A673 (cell line): ENCODE measurements around the gene ST7L.

Experiments
- EZH2 ChIP-seq: fragments of 200-600 bp; sonication (generic); IDR thresholded peaks from 2 replicates; pipeline ENCODE4 v1.6.1; 2017; ENCODE audit warnings: borderline replicate concordance, low read depth, mild to moderate bottlenecking, mixed read lengths, antibody characterized with exemption, low read length; ENCODE audit not compliant: poor library complexity, severe bottlenecking
- TF ChIP-seq, protein P1 (sequence below): fragments of 300-800, 200-600 bp; sonication (generic); conservative IDR thresholded peaks from 2 replicates; pipeline ENCODE4 v1.5.1; 2017; ENCODE audit warnings: low read depth, mild to moderate bottlenecking, antibody characterized with exemption, low read length, moderate library complexity, mixed read lengths

DNA sequence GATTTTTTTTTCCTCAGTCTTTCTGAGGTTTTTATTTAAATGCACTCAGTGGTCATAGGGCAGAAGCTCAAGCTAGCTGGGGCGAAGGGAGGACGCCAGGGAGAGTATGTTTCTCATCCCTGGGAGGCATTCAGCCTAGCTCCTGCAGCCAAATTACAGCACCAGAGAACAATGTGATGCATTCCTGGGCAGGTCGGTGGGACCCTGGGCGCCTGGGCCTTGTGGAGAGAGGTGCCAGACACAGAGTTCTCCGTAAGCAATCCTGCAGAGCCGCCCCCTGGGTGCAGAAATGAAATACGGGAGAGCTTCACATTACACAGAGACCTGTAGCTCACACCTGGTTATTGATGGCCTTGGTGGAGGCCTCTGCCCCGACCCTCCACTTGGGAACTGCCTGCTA, 94.7 kb downstream of the ST7L start:
- TF ChIP-seq, protein P1, sequence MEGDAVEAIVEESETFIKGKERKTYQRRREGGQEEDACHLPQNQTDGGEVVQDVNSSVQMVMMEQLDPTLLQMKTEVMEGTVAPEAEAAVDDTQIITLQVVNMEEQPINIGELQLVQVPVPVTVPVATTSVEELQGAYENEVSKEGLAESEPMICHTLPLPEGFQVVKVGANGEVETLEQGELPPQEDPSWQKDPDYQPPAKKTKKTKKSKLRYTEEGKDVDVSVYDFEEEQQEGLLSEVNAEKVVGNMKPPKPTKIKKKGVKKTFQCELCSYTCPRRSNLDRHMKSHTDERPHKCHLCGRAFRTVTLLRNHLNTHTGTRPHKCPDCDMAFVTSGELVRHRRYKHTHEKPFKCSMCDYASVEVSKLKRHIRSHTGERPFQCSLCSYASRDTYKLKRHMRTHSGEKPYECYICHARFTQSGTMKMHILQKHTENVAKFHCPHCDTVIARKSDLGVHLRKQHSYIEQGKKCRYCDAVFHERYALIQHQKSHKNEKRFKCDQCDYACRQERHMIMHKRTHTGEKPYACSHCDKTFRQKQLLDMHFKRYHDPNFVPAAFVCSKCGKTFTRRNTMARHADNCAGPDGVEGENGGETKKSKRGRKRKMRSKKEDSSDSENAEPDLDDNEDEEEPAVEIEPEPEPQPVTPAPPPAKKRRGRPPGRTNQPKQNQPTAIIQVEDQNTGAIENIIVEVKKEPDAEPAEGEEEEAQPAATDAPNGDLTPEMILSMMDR: no peak
- TF ChIP-seq EZH2: no peak
